ENCODE measurements around the gene USP47. TPM values are rescaled to one million over a fixed set of nuclear protein-coding genes. Genes with fewer than 3 reads are reported as not detected.

USP47 gene
- total RNA-seq, 1 donor from 2014 or later: 81.5 TPM

DNA sequence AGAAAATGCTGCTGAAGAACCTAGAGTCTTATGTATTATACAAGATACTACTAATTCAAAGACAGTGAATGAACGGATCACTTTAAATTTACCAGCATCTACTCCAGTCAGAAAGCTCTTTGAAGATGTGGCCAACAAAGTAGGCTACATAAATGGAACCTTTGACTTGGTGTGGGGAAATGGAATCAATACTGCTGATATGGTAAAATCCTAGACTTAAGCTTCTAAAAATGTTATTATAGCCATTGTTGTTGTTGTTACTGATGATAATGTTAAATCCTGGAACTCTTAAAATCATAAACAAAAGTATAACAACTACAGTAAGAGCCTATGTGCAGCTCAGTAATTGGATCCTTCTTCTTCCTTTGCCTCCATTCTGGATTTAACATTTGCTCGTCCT lies 38.4 kb downstream of the USP47 start:
- Mint-ChIP-seq H3K27ac (no peak overlapping the region), H3K4me1 (ENCODE audit: low read depth) (peaks cover 9% of the 10 kb centered on the region), H3K9me3 (ENCODE audit: low read depth) (no peaks in the 10 kb centered on the region), H3K36me3 (ENCODE audit: insufficient read depth) (peaks cover 7% of the 10 kb centered on the region), H3K4me3 (ENCODE audit: low read depth) (no peak overlapping the region), H3K27me3 (no peaks in the 10 kb centered on the region)
- TF ChIP-seq, protein P1, sequence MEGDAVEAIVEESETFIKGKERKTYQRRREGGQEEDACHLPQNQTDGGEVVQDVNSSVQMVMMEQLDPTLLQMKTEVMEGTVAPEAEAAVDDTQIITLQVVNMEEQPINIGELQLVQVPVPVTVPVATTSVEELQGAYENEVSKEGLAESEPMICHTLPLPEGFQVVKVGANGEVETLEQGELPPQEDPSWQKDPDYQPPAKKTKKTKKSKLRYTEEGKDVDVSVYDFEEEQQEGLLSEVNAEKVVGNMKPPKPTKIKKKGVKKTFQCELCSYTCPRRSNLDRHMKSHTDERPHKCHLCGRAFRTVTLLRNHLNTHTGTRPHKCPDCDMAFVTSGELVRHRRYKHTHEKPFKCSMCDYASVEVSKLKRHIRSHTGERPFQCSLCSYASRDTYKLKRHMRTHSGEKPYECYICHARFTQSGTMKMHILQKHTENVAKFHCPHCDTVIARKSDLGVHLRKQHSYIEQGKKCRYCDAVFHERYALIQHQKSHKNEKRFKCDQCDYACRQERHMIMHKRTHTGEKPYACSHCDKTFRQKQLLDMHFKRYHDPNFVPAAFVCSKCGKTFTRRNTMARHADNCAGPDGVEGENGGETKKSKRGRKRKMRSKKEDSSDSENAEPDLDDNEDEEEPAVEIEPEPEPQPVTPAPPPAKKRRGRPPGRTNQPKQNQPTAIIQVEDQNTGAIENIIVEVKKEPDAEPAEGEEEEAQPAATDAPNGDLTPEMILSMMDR (IDR thresholded peaks at IDR 0.05; ENCODE audit: unreplicated experiment): no peak
- no peak for DNase-seq (ENCODE audit: low spot score, unreplicated experiment)

DNA sequence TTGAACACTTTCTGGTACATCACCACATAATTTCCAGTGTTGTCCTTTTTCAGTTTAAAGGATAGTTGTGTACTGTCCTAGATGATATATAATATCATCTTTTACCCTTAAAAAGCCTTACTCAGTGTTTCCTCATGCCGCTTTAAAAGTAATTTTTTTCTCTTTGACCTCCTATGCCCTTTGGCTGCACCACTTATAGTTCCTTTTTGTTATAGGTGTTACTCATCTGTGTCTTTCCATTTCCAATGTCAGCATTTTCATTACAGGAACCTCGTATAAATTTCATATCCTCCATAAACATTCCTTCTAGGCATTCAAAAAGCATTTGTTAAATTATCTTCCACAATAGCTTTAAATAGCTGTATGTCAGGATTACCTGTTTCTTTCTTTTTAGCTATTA lies 40.8 kb downstream of the USP47 start:
- Mint-ChIP-seq H3K27ac (no peak overlapping the region), H3K36me3 (ENCODE audit: insufficient read depth) (peaks cover 31% of the 10 kb centered on the region), H3K27me3 (no peaks in the 10 kb centered on the region), H3K4me3 (ENCODE audit: low read depth) (no peak overlapping the region), H3K9me3 (ENCODE audit: low read depth) (peaks cover 8% of the 10 kb centered on the region), H3K4me1 (ENCODE audit: low read depth) (peaks cover 14% of the 10 kb centered on the region)
- no peak for DNase-seq (ENCODE audit: low spot score, unreplicated experiment)
- TF ChIP-seq, protein P1 (IDR thresholded peaks at IDR 0.05; ENCODE audit: unreplicated experiment): no peak

DNA sequence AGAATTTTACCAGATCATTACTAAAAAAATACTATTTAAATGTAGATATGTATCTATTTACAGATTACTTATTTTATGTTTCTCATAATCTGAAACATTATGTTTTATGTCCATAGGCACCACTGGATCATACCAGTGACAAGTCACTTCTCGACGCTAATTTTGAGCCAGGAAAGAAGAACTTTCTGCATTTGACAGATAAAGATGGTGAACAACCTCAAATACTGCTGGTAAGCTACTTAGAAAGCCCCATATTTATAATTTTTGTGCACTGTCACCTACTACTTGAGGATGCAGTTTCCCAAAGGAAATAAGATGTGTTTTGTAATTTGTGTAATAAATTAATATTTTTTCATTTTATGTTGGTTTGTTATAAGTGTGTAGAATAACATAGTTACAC lies 42.6 kb downstream of the USP47 start:
- DNase-seq (ENCODE audit: low spot score, unreplicated experiment): no peak
- Mint-ChIP-seq H3K36me3 (ENCODE audit: insufficient read depth) (peaks cover 40% of the 10 kb centered on the region), H3K9me3 (ENCODE audit: low read depth) (peaks cover 13% of the 10 kb centered on the region), H3K27me3 (no peaks in the 10 kb centered on the region), H3K27ac (no peak overlapping the region), H3K4me1 (ENCODE audit: low read depth) (peaks cover 15% of the 10 kb centered on the region), H3K4me3 (ENCODE audit: low read depth) (no peak overlapping the region)
- TF ChIP-seq, protein P1 (IDR thresholded peaks at IDR 0.05; ENCODE audit: unreplicated experiment): no peak

DNA sequence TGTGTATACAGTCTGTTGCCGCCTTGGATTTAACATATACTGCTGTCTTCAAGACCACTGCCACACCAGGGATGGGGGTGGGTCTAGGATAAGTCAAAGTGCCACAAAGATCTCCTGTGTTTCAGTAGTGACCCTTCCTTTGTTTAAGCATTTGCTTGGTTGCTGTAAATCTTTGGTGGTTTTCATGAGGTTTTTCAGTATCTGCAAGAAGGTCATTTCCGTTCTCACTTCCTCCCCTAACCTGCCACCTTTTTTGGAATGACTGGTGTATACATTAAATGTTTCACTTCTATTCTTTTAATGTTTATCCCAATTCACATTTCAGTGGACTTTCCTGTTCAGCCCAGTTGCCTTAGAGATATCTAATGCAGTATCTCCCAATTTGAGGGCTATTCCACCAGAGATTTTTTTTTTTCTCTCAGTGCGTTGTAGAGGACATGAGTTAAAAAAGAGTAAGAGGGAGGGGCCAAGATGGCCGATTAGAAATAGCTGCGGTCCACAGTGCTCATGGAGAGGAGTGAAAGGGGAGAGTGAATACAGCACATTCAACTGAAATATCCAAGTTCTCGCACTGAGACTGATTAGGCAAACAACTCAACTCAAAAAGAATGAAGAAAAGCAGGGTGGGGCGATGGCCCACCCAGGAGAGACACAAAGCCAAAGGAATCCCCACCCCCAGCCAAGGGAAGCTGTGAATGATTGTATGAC lies 43.2 kb downstream of the USP47 start:
- peak overlapping the region; percentile 16 for H3K27ac Mint-ChIP-seq

DNA sequence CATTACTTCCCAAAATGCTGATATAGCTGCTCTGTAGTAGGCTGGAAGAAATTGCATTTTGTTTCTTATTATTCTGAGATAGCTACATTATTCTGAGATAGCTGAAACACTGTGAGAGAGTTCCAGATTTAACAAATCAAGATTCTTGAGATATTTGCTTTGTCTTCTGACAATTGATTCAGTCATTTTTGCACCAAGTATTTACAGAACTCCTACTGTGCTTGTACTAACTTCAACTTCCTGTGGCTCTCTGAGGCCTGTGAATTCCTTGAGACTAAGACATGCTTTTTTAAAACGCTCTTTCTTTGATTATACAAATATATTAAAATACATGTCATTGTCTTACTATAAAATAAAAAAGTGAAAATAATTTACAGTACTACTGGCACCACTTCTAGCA lies 52.7 kb downstream of the USP47 start:
- no peaks in the 10 kb centered on the region for H3K27me3 Mint-ChIP-seq
- H3K4me1 Mint-ChIP-seq (ENCODE audit: low read depth): peaks cover 5% of the 10 kb centered on the region
- peaks cover 19% of the 10 kb centered on the region for H3K36me3 Mint-ChIP-seq (ENCODE audit: insufficient read depth)
- no peak overlapping the region for H3K27ac Mint-ChIP-seq
- no peaks in the 10 kb centered on the region for H3K9me3 Mint-ChIP-seq (ENCODE audit: low read depth)
- no peak overlapping the region for H3K4me3 Mint-ChIP-seq (ENCODE audit: low read depth)
- no peak for DNase-seq (ENCODE audit: low spot score, unreplicated experiment)
- TF ChIP-seq, protein P1 (IDR thresholded peaks at IDR 0.05; ENCODE audit: unreplicated experiment): no peak

More for the DNA sequence above, 43.2 kb downstream of the USP47 start:
- TF ChIP-seq, protein P1 (IDR thresholded peaks at IDR 0.05; ENCODE audit: unreplicated experiment): no peak
- Mint-ChIP-seq H3K4me3 (ENCODE audit: low read depth) (no peak overlapping the region), H3K4me1 (ENCODE audit: low read depth) (peaks cover 13% of the 10 kb centered on the region), H3K36me3 (ENCODE audit: insufficient read depth) (peaks cover 43% of the 10 kb centered on the region), H3K9me3 (ENCODE audit: low read depth) (peaks cover 13% of the 10 kb centered on the region), H3K27me3 (no peaks in the 10 kb centered on the region)
- no peak for DNase-seq (ENCODE audit: low spot score, unreplicated experiment)
